ENCODE results near the gene CUL2.

DNA sequence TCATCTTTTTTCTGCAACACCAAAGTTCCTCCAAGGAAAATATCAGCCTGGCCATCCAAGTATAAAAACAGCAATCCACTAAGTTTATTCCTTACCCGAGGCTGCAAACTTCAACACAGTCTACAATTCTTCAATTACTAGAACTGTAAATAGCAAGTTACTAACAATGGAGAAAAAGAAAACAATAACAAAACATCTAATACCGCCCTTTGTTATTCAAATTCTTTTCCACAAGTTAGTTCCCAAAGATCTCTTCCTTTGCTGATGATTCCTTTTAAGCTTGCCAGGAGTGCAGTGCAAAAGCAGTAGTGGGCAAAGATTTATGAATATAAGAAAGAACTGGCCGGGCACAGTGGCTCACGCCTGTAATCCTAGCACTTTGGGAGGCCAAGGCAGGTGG lies 86.2 kb downstream of the CUL2 start:
- TF ChIP-seq, protein P1, sequence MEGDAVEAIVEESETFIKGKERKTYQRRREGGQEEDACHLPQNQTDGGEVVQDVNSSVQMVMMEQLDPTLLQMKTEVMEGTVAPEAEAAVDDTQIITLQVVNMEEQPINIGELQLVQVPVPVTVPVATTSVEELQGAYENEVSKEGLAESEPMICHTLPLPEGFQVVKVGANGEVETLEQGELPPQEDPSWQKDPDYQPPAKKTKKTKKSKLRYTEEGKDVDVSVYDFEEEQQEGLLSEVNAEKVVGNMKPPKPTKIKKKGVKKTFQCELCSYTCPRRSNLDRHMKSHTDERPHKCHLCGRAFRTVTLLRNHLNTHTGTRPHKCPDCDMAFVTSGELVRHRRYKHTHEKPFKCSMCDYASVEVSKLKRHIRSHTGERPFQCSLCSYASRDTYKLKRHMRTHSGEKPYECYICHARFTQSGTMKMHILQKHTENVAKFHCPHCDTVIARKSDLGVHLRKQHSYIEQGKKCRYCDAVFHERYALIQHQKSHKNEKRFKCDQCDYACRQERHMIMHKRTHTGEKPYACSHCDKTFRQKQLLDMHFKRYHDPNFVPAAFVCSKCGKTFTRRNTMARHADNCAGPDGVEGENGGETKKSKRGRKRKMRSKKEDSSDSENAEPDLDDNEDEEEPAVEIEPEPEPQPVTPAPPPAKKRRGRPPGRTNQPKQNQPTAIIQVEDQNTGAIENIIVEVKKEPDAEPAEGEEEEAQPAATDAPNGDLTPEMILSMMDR (IDR thresholded peaks at IDR 0.05): no peak
- no peak for TF ChIP-seq POLR2AphosphoS5 (IDR thresholded peaks at IDR 0.05)
- TF ChIP-seq EP300 (IDR thresholded peaks at IDR 0.05): no peak
